HT-29 (cell line): ENCODE measurements around the gene SCNN1A. TPM values are rescaled to one million over a fixed set of nuclear protein-coding genes. Genes with fewer than 3 reads are reported as not detected.

ENCODE experiments used
- DNase-seq: peaks from one replicate; pipeline ENCODE4 v3.0.0-alpha.2; 2015; ENCODE audit warnings: low spot score
- total RNA-seq: library from RNA; depleted of rRNA; stranded (reverse); fragments of >200 nt; shearing (Covaris generic); gene quantifications from 2 replicates; pipeline ENCODE4 v1.2.3, GENCODE V29; 2014

The SCNN1A gene
- total RNA-seq, 1 experiment from 2014 or later, result 221 TPM

- DNase-seq, result no peak
These were observed 55.9 kb downstream of the SCNN1A start for GRCh38 chr12:6319446-6319845.

GRCh38 chr12:6318440-6318879 is 56.9 kb downstream of the SCNN1A start:
- no peak for DNase-seq

GRCh38 chr12:6317693-6318439 is 57.5 kb downstream of the SCNN1A start:
- DNase-seq, result no peak

DNA sequence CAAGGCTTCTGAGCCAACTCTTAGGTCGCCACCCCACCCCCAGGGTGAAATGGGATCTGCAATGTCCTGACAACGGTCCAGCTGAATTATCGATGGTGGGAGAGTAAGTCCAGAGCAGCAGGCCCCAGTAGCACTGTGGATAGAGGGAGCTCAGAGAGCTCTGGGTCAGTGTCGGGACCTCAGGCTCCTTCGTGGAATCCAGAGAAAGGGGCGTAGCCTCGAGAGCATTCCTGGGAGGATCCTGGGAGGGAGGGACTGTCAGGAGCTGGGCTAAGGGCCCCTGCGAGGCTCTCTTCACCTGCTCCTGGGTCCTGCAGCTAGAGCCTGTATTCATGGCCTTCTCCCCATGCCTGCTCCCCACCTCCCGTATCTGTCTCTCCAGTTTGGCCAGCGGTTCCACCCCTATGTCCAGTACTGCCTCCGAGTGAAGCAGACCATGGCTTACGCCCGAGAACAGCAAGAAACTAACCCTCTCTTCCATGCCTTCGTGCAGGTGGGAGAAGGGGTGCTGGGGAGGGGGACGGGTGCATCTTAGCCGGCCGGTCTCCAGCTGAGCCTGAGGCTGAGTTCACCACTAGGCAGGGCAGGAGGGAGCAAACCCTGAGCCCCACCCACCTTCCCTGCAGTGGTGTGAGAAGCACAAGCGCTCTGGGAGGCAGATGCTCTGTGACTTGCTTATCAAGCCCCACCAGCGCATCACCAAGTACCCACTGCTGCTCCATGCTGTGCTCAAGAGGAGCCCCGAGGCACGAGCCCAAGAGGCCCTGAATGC is 58.3 kb downstream of the SCNN1A start:
- peak; percentile 66 for DNase-seq

DNA sequence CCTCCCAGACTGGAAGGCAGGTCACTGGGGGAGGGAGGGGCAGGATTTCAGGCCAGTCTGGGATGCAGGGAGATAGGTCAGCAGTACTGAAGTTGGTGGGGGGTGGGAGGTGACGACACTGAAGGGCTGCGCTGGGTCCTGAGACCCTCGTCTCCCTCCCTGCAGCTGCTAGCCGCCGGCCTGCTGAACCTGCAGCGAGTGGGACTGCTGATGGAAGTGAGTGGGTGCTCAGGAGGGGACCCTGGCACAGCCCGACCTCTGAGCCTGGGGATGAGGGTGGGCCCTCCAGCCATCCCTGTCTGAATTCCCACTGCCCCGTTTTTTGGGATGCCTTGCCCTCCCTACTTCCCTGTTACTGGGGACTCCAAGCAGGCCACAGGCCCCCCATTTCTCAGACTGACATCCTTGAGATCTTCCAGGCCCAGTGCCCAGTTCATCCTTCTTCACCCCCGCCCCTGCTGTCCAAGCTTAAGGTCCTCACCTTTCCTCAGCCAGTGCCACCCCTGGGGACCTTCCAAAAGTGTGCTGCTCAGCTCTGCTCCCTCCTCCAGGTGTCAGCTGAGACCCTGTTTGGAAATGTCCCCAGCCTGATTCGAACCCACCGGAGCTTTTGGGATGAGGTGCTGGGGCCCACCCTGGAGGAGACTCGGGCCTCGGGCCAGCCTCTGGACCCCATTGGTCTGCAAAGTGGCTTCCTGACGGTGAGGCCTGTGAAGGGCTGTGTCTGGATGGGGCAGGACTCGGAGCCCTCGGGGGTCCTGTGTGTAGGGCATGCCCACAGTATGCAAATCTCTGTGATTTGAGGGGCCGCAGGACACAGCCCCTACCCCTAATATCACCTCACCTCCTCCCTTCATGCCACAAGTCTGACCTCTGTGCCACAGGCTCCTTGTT is 59.4 kb downstream of the SCNN1A start:
- DNase-seq, result no peak

DNA sequence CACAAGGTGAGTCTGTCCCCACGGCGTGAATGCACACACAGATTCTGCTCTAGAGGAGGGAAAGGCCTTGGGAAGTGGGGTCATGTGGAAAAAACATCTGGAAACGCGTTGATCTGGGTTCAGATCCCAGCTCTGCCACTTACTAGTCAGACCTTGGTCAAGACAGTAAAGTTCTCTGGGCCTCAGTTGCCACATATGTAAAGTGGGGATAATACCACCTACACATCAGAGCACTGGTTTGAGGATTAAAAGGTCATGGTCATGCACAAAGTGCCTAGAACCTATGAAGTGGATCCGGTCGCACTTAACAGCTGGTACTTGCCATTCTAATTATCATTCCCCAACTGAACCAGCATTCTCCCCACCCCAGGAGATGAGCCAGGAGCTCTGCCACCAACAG is 60.2 kb downstream of the SCNN1A start:
- DNase-seq, result no peak

DNA sequence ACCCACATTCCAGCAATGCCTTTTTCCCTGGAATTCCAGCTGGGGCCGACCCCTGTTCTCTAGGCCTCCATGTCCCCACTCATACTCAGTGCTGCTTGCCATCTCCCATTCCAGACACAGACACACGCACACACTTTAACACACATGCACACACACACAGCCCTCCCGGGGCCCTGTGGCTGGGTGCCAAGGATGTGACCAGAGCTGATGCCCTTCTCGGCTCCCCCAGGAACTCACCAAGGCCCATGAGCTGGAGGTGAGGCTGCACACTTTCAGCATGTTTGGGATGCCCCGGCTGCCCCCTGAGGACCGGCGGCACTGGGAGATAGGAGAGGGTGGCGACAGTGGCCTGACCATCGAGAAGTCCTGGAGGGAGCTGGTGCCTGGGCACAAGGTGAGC is 60.6 kb downstream of the SCNN1A start:
- DNase-seq, result no peak

DNA sequence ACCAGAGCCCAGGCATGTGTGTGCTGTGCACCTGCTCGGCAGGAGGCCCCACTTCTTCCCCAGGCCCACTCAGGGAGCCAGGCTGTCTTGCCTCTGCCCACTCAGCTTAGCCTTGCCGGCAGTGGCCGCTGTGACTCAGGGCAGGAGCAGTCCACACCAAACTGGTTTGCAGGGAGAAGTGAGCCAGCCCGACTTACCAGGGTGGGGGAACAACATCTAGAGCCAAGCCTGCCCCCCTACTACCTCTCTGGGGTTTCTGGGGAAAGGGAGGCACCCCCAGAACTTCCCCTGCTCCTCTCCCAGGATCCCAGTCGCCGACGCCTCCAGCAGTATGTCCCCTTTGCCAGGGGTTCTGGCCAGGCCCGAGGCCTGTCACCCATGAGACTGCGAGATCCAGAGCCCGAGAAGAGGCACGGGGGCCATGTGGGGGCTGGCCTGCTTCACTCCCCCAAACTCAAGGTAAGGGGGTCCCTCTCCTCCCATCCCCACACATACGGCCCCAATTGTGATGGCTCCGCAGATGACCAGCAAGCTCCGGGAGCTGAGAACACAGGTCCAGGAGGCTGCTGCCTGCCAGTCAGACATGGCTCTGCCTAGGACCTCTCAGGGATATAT is 61.9 kb downstream of the SCNN1A start:
- no peak for DNase-seq

DNA sequence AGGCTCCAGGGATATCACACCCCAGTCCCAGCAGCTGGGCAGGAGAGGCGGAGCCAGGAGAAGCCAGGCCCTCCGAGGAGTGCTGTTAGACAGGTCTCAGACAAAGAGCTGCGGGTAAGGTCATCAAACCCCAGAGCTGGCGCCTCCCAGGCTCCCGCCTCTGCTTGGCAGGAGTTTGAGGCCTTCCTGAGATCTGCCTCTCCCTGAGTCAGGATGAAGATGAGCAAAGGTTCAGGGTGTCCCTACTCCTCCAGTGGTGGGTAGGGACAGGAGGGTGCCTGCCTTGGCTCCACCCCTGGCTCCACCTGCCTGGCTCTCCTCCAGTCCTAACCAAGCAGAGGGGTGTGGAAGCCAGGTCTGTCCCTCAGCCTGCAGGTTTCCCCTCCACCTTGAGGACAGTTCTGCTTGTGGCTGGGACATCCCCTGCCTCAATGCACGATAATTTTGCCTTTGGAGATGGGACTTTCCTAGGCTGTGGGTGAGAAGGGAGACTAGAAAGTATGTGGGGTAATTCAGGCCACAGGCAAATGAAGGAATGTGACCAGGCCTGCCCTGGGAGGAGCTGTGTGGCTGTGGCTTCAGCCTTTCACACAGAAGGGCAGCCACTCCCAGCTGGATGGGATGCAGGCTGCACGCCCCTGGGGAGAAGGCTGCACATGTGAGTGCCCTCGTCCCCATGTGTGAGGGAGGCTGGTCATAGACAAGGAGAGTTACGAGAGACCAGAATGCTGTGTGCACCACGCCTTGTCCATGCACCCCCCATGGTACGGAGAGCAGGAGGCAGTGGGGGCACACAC is 62.6 kb downstream of the SCNN1A start:
- peak; percentile 95 for DNase-seq

DNA sequence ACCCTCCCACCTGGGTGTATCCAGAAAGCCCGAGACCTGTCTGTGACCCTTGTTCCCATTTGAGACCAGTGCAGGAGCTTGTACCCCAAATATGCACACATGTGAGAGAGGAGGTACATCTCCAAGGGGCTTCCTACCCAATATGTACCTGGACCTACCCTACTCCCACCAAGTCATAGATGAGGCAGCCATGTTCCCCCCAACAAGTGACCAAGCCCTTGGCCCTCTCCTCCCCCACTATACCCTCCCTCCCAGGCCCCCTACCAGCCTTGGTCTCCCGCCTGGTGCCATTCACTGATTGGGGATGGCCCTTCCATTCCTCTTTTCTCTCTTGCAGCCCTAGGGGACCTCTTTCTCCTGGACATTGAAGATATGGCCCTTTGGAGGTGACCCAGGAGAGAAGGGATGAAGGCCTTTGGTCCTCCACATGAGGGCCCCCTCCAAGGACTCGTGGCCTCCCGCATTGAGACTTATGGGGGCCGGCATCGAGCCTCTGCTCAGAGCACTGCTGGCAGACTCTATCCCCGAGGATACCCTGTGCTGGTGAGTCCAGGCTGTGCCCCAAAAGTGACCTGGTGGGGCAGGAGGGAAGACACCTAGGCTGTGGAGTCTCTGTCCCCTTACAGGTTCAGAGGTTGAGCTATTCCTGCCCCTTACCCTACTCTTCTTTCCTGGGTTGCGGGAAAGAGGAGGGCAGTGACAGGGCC is 63.4 kb downstream of the SCNN1A start:
- no peak for DNase-seq

GRCh38 chr12:6310771-6311610 is 64.4 kb downstream of the SCNN1A start:
- DNase-seq, result peak; percentile 55

DNA sequence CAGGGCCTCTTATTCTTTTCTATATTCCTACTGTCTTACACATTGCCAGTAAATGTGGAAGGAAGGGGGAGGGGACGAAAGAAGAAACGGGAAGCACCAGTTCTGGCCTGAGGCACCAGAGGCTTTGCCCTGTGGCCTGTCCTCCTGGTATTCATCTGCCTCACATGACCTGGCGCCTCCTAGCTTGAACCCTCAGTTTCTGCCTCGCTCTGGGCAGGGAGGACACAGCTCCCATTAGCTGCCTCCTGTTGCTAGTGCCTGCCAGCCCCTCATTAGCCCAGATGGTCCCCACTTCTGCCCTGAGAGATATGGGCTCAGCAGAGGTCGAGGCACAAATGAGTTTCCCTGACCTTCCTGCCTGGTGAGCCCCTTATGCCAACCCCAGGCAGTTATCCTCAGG is 67.8 kb downstream of the SCNN1A start:
- DNase-seq, result peak; percentile 0

- DNase-seq, result no peak
These were observed 68.7 kb downstream of the SCNN1A start for GRCh38 chr12:6306599-6307220.

DNA sequence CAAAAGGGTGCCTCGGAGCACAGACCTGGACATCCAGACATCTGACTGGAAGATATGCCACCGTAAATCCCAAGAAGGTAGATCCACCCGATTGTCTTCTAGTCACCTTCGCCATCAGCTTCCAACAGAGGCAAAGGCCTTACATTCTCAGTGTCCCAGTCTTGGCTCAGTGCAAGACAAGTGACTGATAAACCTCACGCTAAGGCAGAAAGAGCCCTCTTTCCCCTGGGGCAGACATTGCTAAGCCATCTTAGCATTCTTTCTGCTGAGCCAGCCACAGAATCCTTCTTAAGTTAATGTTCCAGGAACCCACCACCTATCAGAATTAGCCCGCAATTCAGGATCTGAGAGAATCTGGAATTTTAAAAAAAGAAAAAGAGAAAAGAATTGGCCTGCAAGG is 69.2 kb downstream of the SCNN1A start:
- DNase-seq, result no peak

- no peak for DNase-seq
These were observed 72.3 kb downstream of the SCNN1A start for GRCh38 chr12:6303071-6303470.

GRCh38 chr12:6302621-6303020 is 72.7 kb downstream of the SCNN1A start:
- no peak for DNase-seq

DNA sequence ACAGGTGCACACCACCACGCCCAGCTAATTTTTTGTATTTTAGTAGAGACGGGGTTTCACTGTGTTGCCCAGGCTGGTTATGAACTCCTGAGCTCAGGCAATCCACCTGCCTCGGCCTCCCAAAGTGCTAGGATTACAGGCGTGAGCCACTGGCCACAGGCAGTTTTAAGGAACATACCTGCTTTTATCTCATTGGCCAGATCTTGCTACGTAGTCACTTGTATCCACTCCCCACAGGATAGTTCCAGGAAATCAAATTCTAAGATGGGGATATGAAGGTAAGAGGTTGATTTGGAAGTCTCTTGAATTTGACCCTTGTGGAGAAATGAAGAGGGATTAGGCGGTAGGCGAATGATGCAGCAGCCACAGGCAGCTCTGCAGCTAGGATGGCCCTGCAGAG is 73.6 kb downstream of the SCNN1A start:
- no peak for DNase-seq

- DNase-seq, result no peak
These were observed 78.2 kb downstream of the SCNN1A start for GRCh38 chr12:6297170-6297569.
